K562 (cell line): ENCODE measurements around the gene HPCA. TPM values are rescaled to one million over a fixed set of nuclear protein-coding genes. Genes with fewer than 3 reads are reported as not detected.

Experiments used
- ATAC-seq: fragments of 200-7000 bp; cut with Tn5 transposase; 3 replicates; pipeline ENCODE4 v1.9.1; 2020; ENCODE audit warnings: moderate library complexity
- BruUV-seq: library from RNA; stranded (reverse); fragments of 400-500 nt; replicated peaks from 2 replicates; lab custom pipeline; 2021; lab: Mats Ljungman, UMichigan
- CTCF ChIA-PET: fragments of 300-600 bp; formaldehyde crosslinking; extraction: SDS; loops from one replicate; lab custom pipeline; 2021; ENCODE audit warnings: low intra/inter-chr PET ratio; lab: Yijun Ruan, JAX
- POLR2A ChIA-PET: fragments of 300-600, 350-650 bp; sonication (Branson Sonifier 250); formaldehyde crosslinking; extraction: SDS; loops from one replicate; lab custom pipeline; 2021; ENCODE audit warnings: antibody characterized with exemption, inconsistent platforms; lab: Yijun Ruan, JAX
- DNase-seq, 4 experiments: peaks; one replicate each; pipeline versions ENCODE4 v3.0.0 to v3.0.0-alpha.2; 2011 to 2018; ENCODE audit warnings: low spot score in 3 of 4, mixed read lengths in 3 of 4; ENCODE audit errors: extremely low read depth in 1 of 4
- FAIRE-seq: peaks from 2 replicates; lab custom pipeline; 2011; peaks lifted over from hg19 to GRCh38; lab: Jason Lieb, UNC
- H2AFZ ChIP-seq: 2 replicates; pipeline ENCODE4 v1.6.0; 2011; ENCODE audit warnings: low read depth, low read length, control low read depth, inconsistent platforms
- H3K27ac ChIP-seq: fragments of 200-600 bp; 3 replicates; pipeline ENCODE4 v1.8.0; 2011; ENCODE audit warnings: low read depth, mild to moderate bottlenecking, control low read depth, inconsistent platforms, low read length, moderate library complexity, mixed read lengths; ENCODE audit errors: extremely low read depth
- H3K27me3 ChIP-seq, 2 experiments: fragments of 300-600 bp in 1 of 2; 2 replicates in 1 of 2; 3 replicates in 1 of 2; pipeline versions ENCODE4 v1.6.0 to v1.8.0; 2011; ENCODE audit warnings: inconsistent platforms in 2 of 2, low read length in 2 of 2, mild to moderate bottlenecking in 1 of 2, mixed read lengths in 1 of 2, moderate library complexity in 1 of 2; ENCODE audit not compliant: control insufficient read depth in 2 of 2, insufficient read depth in 2 of 2
- H3K36me3 ChIP-seq: fragments of 300-600 bp; 3 replicates; pipeline ENCODE4 v1.8.0; 2011; ENCODE audit warnings: mild to moderate bottlenecking, low read length, inconsistent platforms; ENCODE audit not compliant: control insufficient read depth, insufficient read depth
- H3K4me1 ChIP-seq, 2 experiments: fragments of 200-600 bp in 1 of 2; replicated peaks in 1 of 2; 2 replicates in 1 of 2; 3 replicates in 1 of 2; pipeline versions ENCODE4 v1.5.1 to v1.8.0; 2011; ENCODE audit warnings: inconsistent platforms in 2 of 2, low read length in 2 of 2, mild to moderate bottlenecking in 1 of 2, mixed read lengths in 1 of 2, moderate library complexity in 1 of 2; ENCODE audit not compliant: control insufficient read depth in 2 of 2, insufficient read depth in 2 of 2
- H3K4me2 ChIP-seq: 2 replicates; pipeline ENCODE4 v1.6.1; 2011; ENCODE audit warnings: low read length, control low read depth, inconsistent platforms, mixed read lengths; ENCODE audit not compliant: insufficient read depth
- H3K4me3 ChIP-seq: fragments of 200-600 bp; sonication (generic), shearing (Covaris generic); 2 replicates; pipeline ENCODE4 v1.5.1; 2016; ENCODE audit warnings: control low read depth, inconsistent platforms
- H3K79me2 ChIP-seq: fragments of 200-600 bp; 3 replicates; pipeline ENCODE4 v1.8.0; 2011; ENCODE audit warnings: low read length, inconsistent platforms; ENCODE audit not compliant: control insufficient read depth, insufficient read depth
- H3K9ac ChIP-seq, 2 experiments: 2 replicates each; pipeline versions ENCODE4 v1.6.0 to v1.6.1; 2011; ENCODE audit warnings: low read depth in 2 of 2, low read length in 2 of 2, control low read depth in 1 of 2, inconsistent platforms in 1 of 2, mild to moderate bottlenecking in 1 of 2, mixed read lengths in 1 of 2; ENCODE audit not compliant: insufficient read depth in 1 of 2
- H3K9me1 ChIP-seq: one replicate; pipeline ENCODE4 v1.6.0; 2011; ENCODE audit warnings: inconsistent platforms, mild to moderate bottlenecking, low read length, moderate library complexity; ENCODE audit not compliant: control insufficient read depth, insufficient read depth
- H3K9me3 ChIP-seq: replicated peaks from 2 replicates; pipeline ENCODE4 v1.5.1; 2011; ENCODE audit warnings: low read depth, low read length, inconsistent platforms; ENCODE audit not compliant: control insufficient read depth, insufficient read depth
- H4K20me1 ChIP-seq: replicated peaks from 2 replicates; pipeline ENCODE4 v1.6.1; 2011; ENCODE audit warnings: low read length, inconsistent platforms, mixed read lengths; ENCODE audit not compliant: control insufficient read depth, insufficient read depth
- ATF7 ChIP-seq: fragments of 450-650 bp; IDR thresholded peaks from 2 replicates; pipeline ENCODE4 v1.7.1; 2014; ENCODE audit warnings: mild to moderate bottlenecking, moderate library complexity
- CBX8 ChIP-seq: fragments of 200-600 bp; sonication (generic); IDR thresholded peaks from 2 replicates; pipeline ENCODE4 v1.6.1; 2012; ENCODE audit warnings: borderline replicate concordance, mixed run types, low read depth, mild to moderate bottlenecking, moderate library complexity, mixed read lengths, low read length, control low read depth, inconsistent platforms; ENCODE audit not compliant: poor library complexity, severe bottlenecking; ENCODE audit errors: extremely low read depth
- FUS ChIP-seq: fragments of 200-400 bp; formaldehyde crosslinking; optimal IDR thresholded peaks from 2 replicates; pipeline ENCODE3; 2017; ENCODE audit warnings: low read depth, low read length
- GTF2F1 ChIP-seq: IDR thresholded peaks from 2 replicates; pipeline ENCODE4 v1.6.1; 2011; ENCODE audit warnings: low read depth, low read length, improper control_type of control experiment
- NCOR1 ChIP-seq: fragments of 450-650 bp; IDR thresholded peaks from 2 replicates; pipeline ENCODE4 v1.6.1; 2016; ENCODE audit warnings: mild to moderate bottlenecking, moderate library complexity
- NFIC ChIP-seq: fragments of 450-650 bp; IDR thresholded peaks from 2 replicates; pipeline ENCODE4 v1.6.1; 2017; ENCODE audit warnings: mild to moderate bottlenecking, inconsistent platforms
- NKRF ChIP-seq: fragments of 450-650 bp; IDR thresholded peaks from 2 replicates; pipeline ENCODE4 v1.6.1; 2016; ENCODE audit warnings: borderline replicate concordance
- NR2F6 ChIP-seq: fragments of 450-650 bp; formaldehyde crosslinking; IDR thresholded peaks from 2 replicates; pipeline ENCODE4 v1.4.0; 2020; ENCODE audit warnings: mild to moderate bottlenecking
- OTX1 ChIP-seq: fragments of 450-650 bp; formaldehyde crosslinking; IDR thresholded peaks from 2 replicates; pipeline ENCODE4 v1.4.0; 2022; ENCODE audit warnings: mild to moderate bottlenecking
- TBP ChIP-seq: optimal IDR thresholded peaks from 2 replicates; pipeline ENCODE3; 2011; ENCODE audit warnings: low read depth, low read length, improper control_type of control experiment
- ZFP30 ChIP-seq: fragments of 250-450 bp; sonication (Bioruptor Pico); IDR thresholded peaks from 2 replicates; pipeline ENCODE4 v1.8.0; 2022; ENCODE audit warnings: moderate library complexity, mild to moderate bottlenecking, inconsistent platforms, borderline replicate concordance
- ZFPM2 ChIP-seq: fragments of 250-450 bp; sonication (Bioruptor Pico); IDR thresholded peaks from 2 replicates; pipeline ENCODE4 v1.5.1; 2022; ENCODE audit warnings: mild to moderate bottlenecking
- ZNF41 ChIP-seq: fragments of 250-450 bp; sonication (Bioruptor Pico); conservative IDR thresholded peaks from 2 replicates; pipeline ENCODE4 v1.4.0; 2020; ENCODE audit warnings: mild to moderate bottlenecking
- ZNF507 ChIP-seq: conservative IDR thresholded peaks from 2 replicates; pipeline ENCODE4 v1.6.1; 2017; ENCODE audit warnings: missing genetic modification characterization, missing compliant biosample characterization
- WGBS: fragments of 100-300 bp; shearing (Covaris generic); methylation state at CpG from one replicate; pipeline ENCODE4 v1.1.6; 2016; ENCODE audit warnings: low coverage, mixed read lengths; ENCODE audit not compliant: insufficient coverage; ENCODE audit errors: missing lambda C conversion rate; 5-methylcytosine and 5-hydroxymethylcytosine counted together
- in situ Hi-C: fragments of 300-500 bp; cut with MboI; formaldehyde crosslinking; loops from 4 replicates; pipeline ENCODE4 v1.15.0; 2018; ENCODE audit warnings: inconsistent platforms, mixed read lengths
- intact Hi-C: fragments of 100-400 bp; cut with micrococcal nuclease; formaldehyde crosslinking; loops from 2 replicates; pipeline ENCODE4 v1.14.2; 2022
- polyA plus RNA-seq, 8 experiments: library from polyadenylated mRNA; depleted of rRNA in 4 of 8; stranded (reverse) in 5 of 8; unstranded in 3 of 8; fragments of >200 nt; fragmentation: Nextera tagmentation in 2 of 8; fragmentation: Illumina TruSeq in 1 of 8; extraction: Ambion mirVana in 2 of 8; extraction: Trizol in 1 of 8; gene quantifications; 2 replicates each; pipeline versions ENCODE4 v1.2.1 to v1.2.3, GENCODE V29; 2011 to 2014; ENCODE audit warnings: inconsistent platforms in 1 of 8, missing spikeins in 1 of 8
- total RNA-seq, 7 experiments: library from RNA; depleted of rRNA in 6 of 7; stranded (reverse); fragments of >200 nt in 6 of 7; fragmentation: Illumina TruSeq in 2 of 7; extraction: Trizol in 2 of 7; gene quantifications; 2 replicates each; pipeline versions ENCODE4 v1.2.1 to v1.2.3, GENCODE V29; 2011 to 2021; ENCODE audit warnings: low replicate concordance in 1 of 7
- TF ChIP-seq, protein P1 (sequence below): IDR thresholded peaks from 3 replicates; pipeline ENCODE4 v1.6.1; 2011; ENCODE audit warnings: borderline replicate concordance, mild to moderate bottlenecking; ENCODE audit not compliant: insufficient read length, insufficient read depth
- TF ChIP-seq, protein P2 (sequence below), 2 experiments: fragments of 450-650 bp in 1 of 2; sonication (generic) in 1 of 2; formaldehyde crosslinking in 1 of 2; IDR thresholded peaks in 1 of 2; conservative IDR thresholded peaks in 1 of 2; 2 replicates each; pipeline versions ENCODE4 v1.6.1 to v1.8.1; 2016 to 2023; ENCODE audit warnings: mild to moderate bottlenecking in 2 of 2, moderate library complexity in 2 of 2, inconsistent platforms in 1 of 2, missing genetic modification reagents in 1 of 2

Gene HPCA
- total and polyA plus RNA-seq, 9 of the 15 experiments (the other 6 are each of a cell fraction or from before 2014, with no cell fraction given), result not detected

GRCh38 chr1:32865639-32866405 is 20.5 kb upstream of the HPCA start (continued):
- TF ChIP-seq NKRF, result no peak
- no peak for TF ChIP-seq ZNF41 (CRISPR knock-in tag)
- TF ChIP-seq TBP, result no peak

DNA sequence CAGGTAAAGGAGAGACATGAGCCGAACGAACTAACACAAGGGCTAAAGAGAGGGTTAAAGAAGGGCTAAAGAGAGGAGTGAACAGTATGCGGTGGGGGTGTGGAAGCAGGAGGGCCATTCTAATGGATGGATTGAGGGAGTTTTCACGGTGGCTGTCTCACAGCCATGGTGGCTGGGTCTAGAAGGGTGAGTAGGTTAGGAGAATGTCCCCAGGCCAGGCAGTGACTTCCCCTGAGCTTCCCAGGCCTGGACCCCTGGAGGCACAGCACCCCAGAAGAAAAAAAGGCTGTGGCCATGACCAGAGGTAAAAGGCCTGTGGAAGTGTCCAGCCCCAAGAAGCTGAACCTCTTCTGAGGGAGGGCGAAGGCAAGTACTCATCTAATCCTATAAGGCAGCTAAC is 19.1 kb upstream of the HPCA start:
- in situ Hi-C loops, result no loop called here
- intact Hi-C loops, result no loop called here
- Histone ChIP-seq H3K79me2 (no peaks in the 10 kb centered on the region), H3K27ac (no peak overlapping the region), H2AFZ (no peak overlapping the region), H3K4me3 (no peak overlapping the region), H3K27me3 (peaks cover 4 to 19% of the 10 kb centered on the region in 2 experiments; a peak in 3 of 5 replicates), H3K9me3 (no peaks in the 10 kb centered on the region), H3K9ac (no peak overlapping the region), H3K36me3 (peaks cover 11% of the 10 kb centered on the region; the same call in 2 of the 3 replicates), H3K4me1 (peaks cover 5 to 18% of the 10 kb centered on the region in 2 experiments; a peak in 3 of 5 replicates), H4K20me1 (peaks cover 9% of the 10 kb centered on the region), H3K9me1 (no peaks in the 10 kb centered on the region), H3K4me2 (no peak overlapping the region)
- BruUV-seq, result no TSS peak
- FAIRE-seq (no peak), DNase-seq (no peak), ATAC-seq (no peak)
- WGBS, result 55% methylated on average over 5 of the region's 5 CpGs
- ChIA-PET POLR2A (interaction anchor here (0.6 to 2.3 kb wide), 4 partner anchors 8 to 368 kb away, joined by 3 to 7 read pairs (median 6); no protein-coding TSS in a partner anchor), CTCF (no interaction called here)
- TF ChIP-seq NCOR1 (no peak), ZFPM2 (CRISPR knock-in tag) (no peak), GTF2F1 (no peak), NFIC (no peak), OTX1 (CRISPR knock-in tag) (no peak), ATF7 (no peak), ZNF507 (tag) (no peak), ZFP30 (CRISPR knock-in tag) (no peak), FUS (no peak), CBX8 (no peak), NR2F6 (CRISPR knock-in tag) (no peak)
- TF ChIP-seq, protein P1, sequence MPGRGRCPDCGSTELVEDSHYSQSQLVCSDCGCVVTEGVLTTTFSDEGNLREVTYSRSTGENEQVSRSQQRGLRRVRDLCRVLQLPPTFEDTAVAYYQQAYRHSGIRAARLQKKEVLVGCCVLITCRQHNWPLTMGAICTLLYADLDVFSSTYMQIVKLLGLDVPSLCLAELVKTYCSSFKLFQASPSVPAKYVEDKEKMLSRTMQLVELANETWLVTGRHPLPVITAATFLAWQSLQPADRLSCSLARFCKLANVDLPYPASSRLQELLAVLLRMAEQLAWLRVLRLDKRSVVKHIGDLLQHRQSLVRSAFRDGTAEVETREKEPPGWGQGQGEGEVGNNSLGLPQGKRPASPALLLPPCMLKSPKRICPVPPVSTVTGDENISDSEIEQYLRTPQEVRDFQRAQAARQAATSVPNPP, result no peak
- TF ChIP-seq, protein P2, sequence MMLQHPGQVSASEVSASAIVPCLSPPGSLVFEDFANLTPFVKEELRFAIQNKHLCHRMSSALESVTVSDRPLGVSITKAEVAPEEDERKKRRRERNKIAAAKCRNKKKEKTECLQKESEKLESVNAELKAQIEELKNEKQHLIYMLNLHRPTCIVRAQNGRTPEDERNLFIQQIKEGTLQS (IDR thresholded peaks at IDR 0.05), result no peak
- TF ChIP-seq, protein P2 (CRISPR knock-in tag; conservative IDR thresholded peaks at IDR 0.05), result no peak
